ENCODE measurements around the gene DNAJB2.
A peak's percentile ranks its signal among the peaks of the same experiment; 100 is the strongest.
"Not testable (repeated sequence)": the region's sequence is repeated elsewhere in the genome, so short reads cannot be mapped to it uniquely, and the experiment has no call there.

Gene DNAJB2

GRCh38 chr2:219258942-219259341, 20.2 kb upstream of the DNAJB2 start:
- DNase-seq (ENCODE audit: low read depth in 2 of 2), result not testable (repeated sequence)

- no peak for DNase-seq (ENCODE audit: low read depth in 2 of 2)
Measured at GRCh38 chr2:219261024-219261855, 17.9 kb upstream of the DNAJB2 start.

DNA sequence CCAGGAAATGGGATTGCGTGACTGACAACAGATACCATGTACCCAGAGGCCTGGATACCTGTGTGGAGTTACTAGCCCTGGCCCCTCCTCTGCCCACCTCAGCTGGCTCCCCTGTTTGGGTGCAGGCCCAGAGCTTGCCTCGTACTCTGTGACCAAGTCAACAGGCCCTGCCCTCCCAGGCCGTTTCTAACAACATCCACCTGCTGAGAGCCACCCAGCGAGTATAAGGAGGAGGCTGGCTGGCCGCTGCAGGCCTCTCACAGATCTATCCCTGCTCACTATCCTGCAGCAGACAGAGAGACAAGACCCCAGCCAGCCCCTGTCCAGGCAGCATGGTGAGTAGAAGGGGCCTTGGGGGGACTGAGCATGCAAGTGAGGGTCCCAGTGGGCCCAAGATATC, 12.9 kb upstream of the DNAJB2 start:
- DNase-seq (ENCODE audit: low read depth in 2 of 2), result no peak

DNA sequence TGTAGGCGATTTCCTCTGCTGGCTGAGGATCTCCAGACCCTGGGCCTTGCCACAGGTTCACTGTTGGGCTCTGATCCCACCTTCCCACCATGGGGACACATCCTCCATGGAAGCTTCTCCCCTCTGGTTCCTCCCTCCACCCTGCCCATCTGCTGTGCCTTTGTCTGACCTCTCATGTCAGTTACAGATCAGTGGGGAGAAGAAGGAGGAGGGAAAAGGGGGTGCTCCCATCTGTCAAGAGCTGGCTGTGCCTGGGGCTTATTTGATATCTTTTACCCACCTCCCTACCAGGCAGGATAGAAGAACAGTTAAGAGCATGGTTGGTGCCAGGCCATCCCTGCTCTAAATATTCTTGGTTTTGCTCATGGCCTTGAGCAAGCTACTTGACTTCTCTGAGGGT, 12.3 kb upstream of the DNAJB2 start:
- no peak for DNase-seq (ENCODE audit: low read depth in 2 of 2)

GRCh38 chr2:219268294-219268693, 10.9 kb upstream of the DNAJB2 start:
- no peak for DNase-seq (ENCODE audit: low read depth in 2 of 2)

DNA sequence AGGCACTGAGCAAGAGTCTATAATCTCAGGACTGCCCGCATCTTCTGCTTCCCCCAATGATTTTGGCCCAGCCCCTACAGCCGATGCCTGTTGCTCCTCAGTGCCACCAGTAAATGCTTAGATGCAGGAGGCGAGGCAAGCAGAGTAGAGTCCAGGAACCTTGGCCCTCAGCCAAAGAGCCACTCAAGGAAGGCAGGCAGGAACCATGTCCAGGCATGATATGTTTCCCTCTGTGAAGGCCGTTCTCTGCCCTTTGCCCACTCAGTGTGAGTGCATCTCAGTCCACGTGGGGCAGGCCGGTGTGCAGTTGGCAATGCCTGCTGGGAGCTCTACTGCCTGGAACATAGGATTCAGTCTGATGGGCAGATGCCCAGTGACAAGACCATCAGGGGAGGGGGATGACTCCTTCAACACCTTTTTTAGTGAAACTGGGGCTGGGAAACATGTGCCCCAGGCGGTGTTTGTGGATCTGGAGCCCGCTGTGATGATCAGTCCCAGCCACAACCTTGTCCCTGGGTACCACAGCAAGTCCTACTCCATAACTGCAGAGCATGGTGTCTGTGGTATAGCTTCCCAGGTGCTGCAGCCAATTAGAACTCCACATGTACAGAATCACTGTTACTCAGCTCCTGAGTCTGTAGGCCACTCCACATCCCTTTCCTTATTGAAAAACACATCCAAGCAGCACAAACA, 9.7 kb upstream of the DNAJB2 start:
- no peak for DNase-seq (ENCODE audit: low read depth in 2 of 2)

GRCh38 chr2:219270055-219270372, 9.2 kb upstream of the DNAJB2 start:
- DNase-seq (ENCODE audit: low read depth in 2 of 2), result no peak

DNA sequence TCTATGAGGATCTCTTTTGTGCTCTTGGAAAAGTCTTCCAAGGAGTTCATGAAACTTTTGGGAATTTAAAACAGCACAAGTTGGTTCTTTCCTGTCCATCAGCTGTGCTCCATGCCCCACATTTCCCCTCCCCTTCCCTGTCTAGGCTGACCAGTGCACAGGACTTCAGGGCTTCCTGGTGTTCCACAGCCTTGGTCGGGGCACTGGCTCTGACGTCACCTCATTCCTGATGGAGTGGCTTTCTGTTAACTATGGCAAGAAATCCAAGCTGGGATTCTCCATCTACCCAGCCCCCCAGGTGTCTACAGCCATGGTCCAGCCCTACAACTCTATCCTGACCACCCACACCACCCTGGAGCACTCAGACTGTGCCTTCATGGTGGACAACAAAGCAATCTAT, 8.1 kb upstream of the DNAJB2 start:
- DNase-seq (ENCODE audit: low read depth in 2 of 2), result no peak

DNA sequence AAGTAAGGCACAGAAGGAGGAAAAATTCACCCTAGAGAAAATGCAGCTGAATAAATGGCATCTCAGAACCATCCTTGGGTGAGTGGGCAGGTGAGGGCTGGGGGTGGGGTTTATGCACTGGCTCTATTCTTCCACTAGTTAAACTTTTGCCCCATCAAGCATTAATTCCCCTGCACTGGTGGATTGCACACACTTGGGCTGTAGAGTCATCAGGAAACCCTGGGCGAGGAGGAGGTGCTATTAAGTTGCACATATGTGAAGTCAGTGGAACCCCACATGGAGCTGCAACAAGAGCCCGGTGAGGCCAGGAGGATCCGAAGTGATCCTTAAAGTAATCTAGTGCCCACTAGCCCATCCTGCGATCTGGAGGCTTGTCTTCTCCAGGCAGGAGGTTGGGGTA, 6.8 kb upstream of the DNAJB2 start:
- DNase-seq (ENCODE audit: low read depth in 2 of 2), result no peak

- no peak for DNase-seq (ENCODE audit: low read depth in 2 of 2)
Measured at GRCh38 chr2:219272995-219273394, 6.2 kb upstream of the DNAJB2 start.

- DNase-seq (ENCODE audit: low read depth in 2 of 2), result no peak
Measured at GRCh38 chr2:219273937-219274336, 5.2 kb upstream of the DNAJB2 start.

DNA sequence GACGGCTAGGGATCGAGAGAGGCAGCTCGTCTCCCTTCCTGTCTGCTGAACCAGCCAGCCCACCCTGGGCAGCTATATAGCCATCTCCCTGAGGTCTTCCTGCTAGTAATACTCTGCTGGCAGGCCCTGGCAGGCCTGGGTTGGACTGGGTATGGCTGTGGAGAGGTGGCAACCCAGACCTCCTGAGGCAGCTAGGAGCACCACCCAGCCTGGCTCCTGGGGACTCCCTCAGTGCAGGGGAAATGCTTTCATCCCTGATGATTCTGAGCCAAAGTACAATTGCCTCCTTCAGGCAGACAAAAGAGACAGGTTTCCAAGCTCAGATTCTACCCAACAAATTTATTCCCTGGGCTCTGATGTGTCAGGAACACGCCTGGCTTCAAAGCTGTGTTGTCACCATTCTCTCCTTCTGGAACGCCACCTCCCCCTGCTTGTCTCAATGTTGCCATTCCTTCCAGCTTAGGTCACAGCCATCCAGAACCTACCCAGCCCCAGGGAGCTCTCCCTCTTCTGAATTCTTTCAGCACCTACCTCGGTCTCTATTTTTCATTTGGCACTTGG, 4.7 kb upstream of the DNAJB2 start:
- no peak for DNase-seq (ENCODE audit: low read depth in 2 of 2)

DNA sequence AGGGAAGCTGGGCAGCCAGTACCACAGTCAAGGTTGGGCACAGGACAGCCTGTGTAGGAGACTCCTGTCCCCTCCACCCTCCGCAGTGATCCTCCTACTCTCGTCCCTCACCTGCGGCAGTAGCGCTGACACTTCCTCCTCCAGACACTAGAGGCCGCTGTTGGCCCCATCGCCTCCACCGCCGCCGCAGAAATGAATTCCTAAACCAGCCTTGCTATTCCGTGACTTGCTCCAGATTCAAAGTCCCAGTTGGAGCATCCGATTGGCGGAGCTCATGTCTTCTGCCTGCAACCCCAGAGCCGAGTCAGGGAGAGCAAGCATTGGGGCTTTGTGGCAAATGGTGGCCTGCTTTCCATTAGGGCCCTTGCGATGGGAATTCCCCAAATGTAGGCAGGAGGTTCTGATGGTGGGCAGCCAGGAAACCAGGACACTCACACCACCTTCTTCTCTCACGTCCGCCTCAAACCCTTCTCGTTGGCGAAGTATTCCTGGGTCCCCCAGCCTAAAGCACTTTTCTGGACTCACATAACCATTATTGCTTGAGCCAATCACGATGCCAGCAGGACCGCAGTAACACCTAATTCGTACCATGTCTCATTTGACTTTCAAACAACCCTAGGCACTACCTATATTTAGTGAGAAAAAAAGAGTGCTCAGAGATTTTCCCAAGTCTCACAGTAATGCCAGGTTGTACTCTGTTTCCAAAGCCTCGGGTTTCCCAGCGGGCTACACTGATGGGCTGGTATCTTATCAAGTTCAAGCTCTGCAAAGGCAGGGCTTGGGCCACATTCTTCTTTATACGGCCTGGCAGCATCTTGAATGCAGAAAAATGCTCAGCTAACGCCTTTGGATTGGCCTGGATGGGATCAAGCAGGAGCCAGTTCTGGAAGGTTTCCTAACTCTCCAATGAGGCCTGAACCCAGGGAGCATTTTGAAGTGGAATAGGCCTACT, 1.2 kb upstream of the DNAJB2 start:
- DNase-seq (ENCODE audit: low read depth in 2 of 2), result peak; percentile 49 to 52

DNA sequence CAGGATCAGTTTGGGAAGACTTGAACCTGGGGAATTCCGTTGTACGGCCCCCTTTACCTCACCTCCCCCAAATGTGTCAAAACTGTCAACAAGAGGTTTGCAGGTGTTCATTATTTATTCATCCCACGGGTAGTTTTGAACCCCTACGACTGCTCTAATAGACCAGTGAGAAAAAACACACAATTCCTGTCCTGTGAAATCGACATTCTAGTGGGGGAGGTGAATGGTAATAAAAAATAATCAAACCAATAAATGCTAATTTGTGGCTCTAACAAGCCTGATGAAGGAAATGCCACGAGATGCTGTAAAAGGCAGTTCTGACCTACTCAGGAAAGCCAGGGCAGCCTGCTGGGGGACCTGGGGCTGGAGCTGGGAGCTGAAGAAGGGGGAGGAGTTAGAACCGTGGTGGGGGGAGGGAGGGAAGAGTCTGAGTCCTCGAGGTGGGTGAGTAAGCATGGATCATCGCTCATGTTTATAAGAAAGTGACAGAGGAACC, 463 bp upstream of the DNAJB2 start:
- DNase-seq (ENCODE audit: low read depth in 2 of 2), result no peak

DNA sequence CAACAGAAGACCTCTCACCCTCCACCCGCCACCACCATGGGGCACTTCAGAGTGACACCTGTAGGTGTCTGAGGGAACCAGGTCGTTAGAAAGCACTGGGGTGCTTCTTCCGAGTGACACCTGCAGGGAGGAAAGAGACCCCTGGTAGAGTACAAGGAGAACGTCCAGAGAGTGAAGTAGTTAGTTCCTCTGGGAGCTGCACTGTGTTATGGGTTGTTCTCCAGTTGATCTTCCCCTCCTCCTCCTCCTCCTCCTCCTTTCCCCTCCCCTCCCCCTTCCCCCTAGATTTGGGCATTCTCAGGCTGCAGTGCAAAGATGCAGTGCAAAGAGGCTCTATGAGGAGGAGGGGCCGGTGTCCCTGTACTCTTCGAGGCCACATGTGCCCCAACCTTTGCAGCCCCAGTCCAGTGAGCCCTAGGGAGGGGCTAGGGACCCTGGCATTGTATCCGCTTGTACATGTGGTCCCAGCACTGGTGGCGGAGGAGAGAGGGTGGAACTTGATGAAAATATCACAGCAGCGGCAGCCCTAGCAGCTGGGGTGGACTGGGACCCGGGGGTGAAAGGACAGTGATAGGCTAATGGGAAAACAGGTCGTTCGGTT, 850 bp downstream of the DNAJB2 start:
- DNase-seq (ENCODE audit: low read depth in 2 of 2), result peak in 1 of 2 donors; percentile 53

DNA sequence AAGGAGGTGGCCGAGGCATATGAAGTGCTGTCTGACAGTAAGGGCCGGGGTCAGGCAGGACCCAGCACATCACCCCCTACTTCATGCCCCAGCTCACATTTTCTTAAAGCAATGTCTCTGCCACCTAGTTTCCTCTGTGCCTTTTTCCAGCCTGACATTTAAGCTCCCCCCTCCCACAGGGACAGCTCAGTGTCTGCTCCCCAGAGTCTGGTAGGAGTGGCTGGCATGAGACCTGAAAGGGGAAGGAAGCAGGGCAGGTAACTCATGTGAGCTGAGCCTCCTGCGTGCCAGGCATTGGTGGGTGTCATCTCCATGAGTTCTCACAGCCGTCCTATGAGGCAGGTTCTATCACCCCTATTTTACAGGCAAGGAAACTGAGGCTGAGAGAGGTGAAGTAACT, 1.5 kb downstream of the DNAJB2 start:
- no peak for DNase-seq (ENCODE audit: low read depth in 2 of 2)

- DNase-seq (ENCODE audit: low read depth in 2 of 2), result no peak
Measured at GRCh38 chr2:219281588-219281987, 2.4 kb downstream of the DNAJB2 start.

DNA sequence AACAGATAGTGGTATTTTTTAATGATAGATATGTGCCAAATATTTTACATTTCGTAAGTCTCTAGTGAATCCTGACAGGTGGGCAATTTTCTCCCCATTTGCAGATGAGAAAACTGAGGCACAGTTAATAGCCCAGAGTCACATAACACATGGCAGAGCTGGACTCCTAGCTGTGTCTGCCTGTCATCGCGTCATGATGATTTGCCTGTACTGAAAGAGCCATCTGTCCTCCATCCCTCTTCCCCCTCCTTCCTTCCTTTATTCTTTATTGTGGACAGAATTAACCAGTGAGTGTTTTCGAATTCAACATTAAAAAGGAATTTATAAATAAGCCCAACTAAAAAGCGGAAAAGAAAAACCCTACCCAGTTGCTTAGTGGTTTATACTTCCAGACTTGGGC, 3.2 kb downstream of the DNAJB2 start:
- DNase-seq (ENCODE audit: low read depth in 2 of 2), result no peak

- DNase-seq (ENCODE audit: low read depth in 2 of 2), result no peak
Measured at GRCh38 chr2:219282943-219283581, 3.9 kb downstream of the DNAJB2 start.

- no peak for DNase-seq (ENCODE audit: low read depth in 2 of 2)
Measured at GRCh38 chr2:219284501-219285372, 5.6 kb downstream of the DNAJB2 start.

All from stimulated activated CD8-positive, alpha-beta memory T cell treated with anti-CD3 and anti-CD28 coated beads, Interleukin-2, amount 100 ng/mL, for 1 hour (primary cell).